GM23248 (cell line): Measurements from ENCODE around the gene PTPRR.

Source experiments
- EZH2 ChIP-seq: fragments of 200-600 bp; sonication (generic); IDR thresholded peaks from 2 replicates; pipeline ENCODE4 v1.6.1; 2018; ENCODE audit warnings: antibody characterized with exemption, mild to moderate bottlenecking; ENCODE audit not compliant: insufficient read depth, poor library complexity, severe bottlenecking
- EZH2phosphoT487 ChIP-seq: fragments of 200-600 bp; sonication (generic); IDR thresholded peaks from 2 replicates; pipeline ENCODE4 v1.6.1; 2018; ENCODE audit warnings: antibody characterized with exemption, moderate library complexity, mild to moderate bottlenecking, low read depth; ENCODE audit not compliant: insufficient read depth

GRCh38 chr12:70966046-70966445, 45.5 kb upstream of the PTPRR start:
- TF ChIP-seq EZH2 (no peak), EZH2phosphoT487 (no peak)
